ENCODE measurements around the gene ARHGAP5.

Gene ARHGAP5

DNA sequence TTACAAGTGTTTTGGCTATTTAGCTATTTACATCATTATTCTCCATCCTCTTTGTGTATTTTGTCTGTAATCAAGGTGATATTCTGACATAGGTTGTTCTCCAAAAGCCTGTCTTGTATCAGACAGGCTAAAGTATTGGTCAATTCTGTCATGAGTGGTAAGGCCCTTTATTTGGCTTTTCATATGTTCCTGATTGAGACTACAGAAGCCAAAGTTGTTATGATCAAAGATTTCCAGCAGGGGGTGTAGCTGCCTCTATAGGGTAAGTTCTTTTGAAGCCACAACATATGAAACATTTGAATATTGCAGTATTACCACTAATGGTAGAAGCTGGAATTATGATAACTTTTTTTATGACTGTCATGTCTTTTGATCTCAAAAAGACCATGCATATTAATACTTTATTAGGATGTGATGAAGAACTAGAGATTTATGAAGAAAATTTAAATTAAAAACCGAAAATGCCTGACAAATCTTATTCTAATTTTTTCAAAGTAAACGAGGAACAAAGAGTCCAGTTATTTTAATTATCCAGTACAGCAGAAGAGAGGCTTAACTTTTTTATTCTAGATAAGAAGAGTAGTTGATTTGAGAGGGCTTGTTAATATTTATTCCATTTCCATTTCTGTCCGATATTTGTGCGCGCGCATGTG, 3.4 kb upstream of the ARHGAP5 start:
- H3K36me3 Mint-ChIP-seq (ENCODE audit: low read depth), result no peaks in the 10 kb centered on the region
- peaks cover 21% of the 10 kb centered on the region for H3K4me1 Mint-ChIP-seq
- peak overlapping the region; percentile 55 for H3K4me3 Mint-ChIP-seq
- no peak overlapping the region for H3K27ac Mint-ChIP-seq
- no peaks in the 10 kb centered on the region for H3K9me3 Mint-ChIP-seq
- DNase-seq, result peak; percentile 37
- peaks cover 3% of the 10 kb centered on the region for H3K27me3 Mint-ChIP-seq (ENCODE audit: low read depth, poor library complexity)
- TF ChIP-seq, protein P1, sequence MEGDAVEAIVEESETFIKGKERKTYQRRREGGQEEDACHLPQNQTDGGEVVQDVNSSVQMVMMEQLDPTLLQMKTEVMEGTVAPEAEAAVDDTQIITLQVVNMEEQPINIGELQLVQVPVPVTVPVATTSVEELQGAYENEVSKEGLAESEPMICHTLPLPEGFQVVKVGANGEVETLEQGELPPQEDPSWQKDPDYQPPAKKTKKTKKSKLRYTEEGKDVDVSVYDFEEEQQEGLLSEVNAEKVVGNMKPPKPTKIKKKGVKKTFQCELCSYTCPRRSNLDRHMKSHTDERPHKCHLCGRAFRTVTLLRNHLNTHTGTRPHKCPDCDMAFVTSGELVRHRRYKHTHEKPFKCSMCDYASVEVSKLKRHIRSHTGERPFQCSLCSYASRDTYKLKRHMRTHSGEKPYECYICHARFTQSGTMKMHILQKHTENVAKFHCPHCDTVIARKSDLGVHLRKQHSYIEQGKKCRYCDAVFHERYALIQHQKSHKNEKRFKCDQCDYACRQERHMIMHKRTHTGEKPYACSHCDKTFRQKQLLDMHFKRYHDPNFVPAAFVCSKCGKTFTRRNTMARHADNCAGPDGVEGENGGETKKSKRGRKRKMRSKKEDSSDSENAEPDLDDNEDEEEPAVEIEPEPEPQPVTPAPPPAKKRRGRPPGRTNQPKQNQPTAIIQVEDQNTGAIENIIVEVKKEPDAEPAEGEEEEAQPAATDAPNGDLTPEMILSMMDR (IDR thresholded peaks at IDR 0.05), result peak; percentile 67

DNA sequence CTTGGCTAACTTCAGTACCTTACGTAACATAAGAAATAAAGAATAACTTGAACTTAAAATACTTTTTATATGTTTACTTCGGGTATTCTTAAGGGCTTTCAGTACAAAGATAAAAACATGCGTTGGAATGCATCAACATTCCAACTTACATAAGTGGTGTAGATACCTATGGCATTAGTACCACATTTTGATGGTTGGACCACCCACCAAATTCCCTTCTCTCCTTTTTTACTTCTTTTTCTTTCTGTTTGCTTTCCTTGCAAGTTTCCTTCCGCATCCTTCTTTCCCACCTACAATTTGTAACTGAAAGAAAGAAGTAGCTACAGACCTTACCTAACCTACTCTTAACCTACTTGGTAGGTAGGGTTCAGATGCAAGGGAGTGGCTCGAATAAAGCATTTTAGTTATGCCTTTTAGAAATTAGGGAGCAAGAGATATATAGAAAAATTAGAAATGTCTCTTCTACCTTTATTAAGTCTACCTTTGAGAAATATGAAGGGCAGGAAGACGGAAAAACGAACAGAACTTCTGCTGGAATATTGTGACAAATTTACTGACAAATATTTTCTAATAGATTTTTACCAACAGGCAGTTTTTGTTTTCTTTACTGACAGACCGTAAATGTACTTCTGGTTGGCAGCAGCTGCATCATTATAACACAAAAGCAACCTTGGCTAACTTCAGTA, 2.1 kb upstream of the ARHGAP5 start:
- TF ChIP-seq, protein P1 (IDR thresholded peaks at IDR 0.05), result no peak

DNA sequence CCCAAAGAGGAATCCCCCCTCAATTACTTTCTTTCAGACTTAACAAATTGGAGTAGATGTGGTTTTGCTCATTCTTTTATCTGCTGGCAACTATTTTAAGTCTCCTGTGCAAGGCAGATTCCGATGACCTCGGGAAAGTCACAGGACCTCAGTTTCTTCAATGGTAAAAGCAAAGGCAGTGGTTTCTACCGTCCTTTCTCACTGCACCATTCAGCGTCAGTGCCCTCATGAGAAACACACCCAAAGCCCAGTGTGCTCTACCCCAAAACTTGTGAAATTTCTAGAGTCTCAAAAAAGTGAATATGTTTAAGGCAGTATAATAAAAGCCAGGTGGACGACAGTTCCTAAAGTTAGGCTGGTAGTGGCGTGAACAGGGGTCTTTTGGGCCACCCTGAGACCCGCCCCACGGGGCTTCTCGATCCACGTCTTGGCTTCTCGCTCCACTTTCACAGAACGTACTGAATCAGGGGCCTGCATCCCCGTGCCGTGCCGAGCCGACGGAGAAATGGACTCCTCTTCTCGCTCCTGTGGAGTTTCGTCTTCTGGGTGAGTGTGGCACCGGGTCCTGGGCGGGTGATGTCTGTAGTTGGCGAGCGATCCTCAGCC, 1.3 kb upstream of the ARHGAP5 start:
- Mint-ChIP-seq H3K4me1 (peaks cover 37% of the 10 kb centered on the region), H3K36me3 (ENCODE audit: low read depth) (no peaks in the 10 kb centered on the region), H3K9me3 (no peaks in the 10 kb centered on the region), H3K27ac (peak overlapping the region; percentile 92), H3K27me3 (ENCODE audit: low read depth, poor library complexity) (peaks cover 3% of the 10 kb centered on the region), H3K4me3 (peak overlapping the region; percentile 99)
- TF ChIP-seq, protein P1 (IDR thresholded peaks at IDR 0.05), result no peak
- no peak for DNase-seq

More for the DNA sequence above, 2.1 kb upstream of the ARHGAP5 start:
- Mint-ChIP-seq H3K9me3 (no peaks in the 10 kb centered on the region), H3K27ac (no peak overlapping the region), H3K4me1 (peaks cover 31% of the 10 kb centered on the region), H3K36me3 (ENCODE audit: low read depth) (no peaks in the 10 kb centered on the region), H3K4me3 (peak overlapping the region; percentile 99), H3K27me3 (ENCODE audit: low read depth, poor library complexity) (peaks cover 3% of the 10 kb centered on the region)
- DNase-seq, result no peak

DNA sequence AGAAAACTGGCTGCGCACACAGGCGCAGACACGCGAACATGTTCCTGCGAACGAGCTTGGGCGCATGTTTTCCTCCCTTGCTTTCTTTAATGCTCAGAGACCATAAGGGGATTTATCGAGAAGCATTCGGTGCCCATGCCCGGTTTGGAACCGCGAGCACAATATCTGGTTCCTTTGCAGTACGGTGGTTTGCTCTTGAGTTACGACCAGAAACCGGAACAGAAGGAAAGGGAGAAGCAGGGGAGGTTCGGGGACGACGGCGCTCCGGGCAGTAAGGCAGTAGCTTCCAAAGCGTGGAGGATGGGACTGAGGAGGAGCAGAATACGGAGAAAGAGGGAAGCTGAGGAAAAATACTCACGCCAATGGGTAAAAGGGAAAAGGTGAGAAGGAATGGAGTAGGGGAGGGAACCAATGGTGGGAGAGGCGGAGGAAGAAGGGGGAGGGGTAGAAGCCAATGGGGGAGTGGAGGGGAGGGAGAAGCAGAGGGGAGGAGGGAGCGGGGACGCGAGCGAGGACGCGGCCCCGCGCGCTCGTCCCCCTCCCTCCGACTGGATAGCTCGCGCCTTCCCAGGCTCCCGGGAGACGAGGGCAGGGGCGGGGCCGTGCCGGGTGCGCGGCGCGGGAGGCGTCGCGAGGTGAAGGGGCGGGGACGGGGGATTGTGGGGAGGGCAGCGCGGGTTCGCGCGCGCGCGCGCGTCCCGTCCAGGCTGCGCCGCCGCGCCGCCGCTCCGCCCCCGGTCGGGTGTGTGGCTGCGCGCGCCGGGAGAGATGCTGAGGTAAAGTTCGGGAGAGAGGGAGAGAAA, 625 bp upstream of the ARHGAP5 start:
- Mint-ChIP-seq H3K27ac (peak overlapping the region; percentile 92), H3K4me1 (peaks cover 44% of the 10 kb centered on the region), H3K36me3 (ENCODE audit: low read depth) (peaks cover 4% of the 10 kb centered on the region), H3K27me3 (ENCODE audit: low read depth, poor library complexity) (peaks cover 3% of the 10 kb centered on the region), H3K9me3 (no peaks in the 10 kb centered on the region), H3K4me3 (peak overlapping the region; percentile 99)
- DNase-seq, result peak; percentile 97
- TF ChIP-seq, protein P1 (IDR thresholded peaks at IDR 0.05), result no peak

DNA sequence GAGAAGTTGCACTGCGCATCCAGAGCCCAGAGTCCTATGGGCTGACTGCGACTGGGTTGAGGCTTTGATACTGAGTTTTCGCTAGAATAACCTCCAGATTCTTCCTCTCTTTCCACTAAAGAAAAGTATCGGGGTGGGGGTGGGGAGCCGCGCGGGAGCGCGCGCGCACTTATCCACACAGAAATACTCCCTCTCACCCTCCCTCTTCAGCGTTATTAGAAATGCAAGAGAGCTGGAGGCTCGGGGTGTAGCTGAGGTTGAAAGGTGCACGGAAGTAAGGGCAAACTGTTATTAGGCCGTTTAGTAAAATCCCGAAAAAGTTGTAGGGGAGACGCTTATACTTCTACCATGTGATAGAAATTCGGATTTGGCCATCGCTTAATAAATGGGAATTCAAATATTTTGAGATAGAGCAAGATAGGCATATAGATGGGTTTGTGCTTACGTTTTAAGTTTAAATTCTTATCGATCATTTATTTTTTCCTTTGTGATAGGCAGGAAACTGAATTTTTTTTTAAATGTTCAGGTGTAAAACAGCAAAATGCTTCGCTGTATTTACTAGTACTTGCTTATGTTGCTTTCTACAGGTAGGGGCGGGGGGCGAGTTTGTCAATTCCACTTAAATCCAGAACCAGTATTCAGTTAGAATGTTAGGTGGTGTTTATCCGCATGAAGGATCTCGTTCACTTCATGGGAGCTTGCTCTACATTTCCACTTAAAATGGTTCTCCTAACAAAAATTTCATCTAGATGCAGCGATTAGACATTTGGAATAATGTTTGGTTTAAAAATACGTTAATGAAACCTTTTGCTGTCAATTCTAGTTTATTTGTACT, 1.1 kb downstream of the ARHGAP5 start:
- H3K9me3 Mint-ChIP-seq, result no peaks in the 10 kb centered on the region
- peaks cover 3% of the 10 kb centered on the region for H3K27me3 Mint-ChIP-seq (ENCODE audit: low read depth, poor library complexity)
- TF ChIP-seq, protein P1 (IDR thresholded peaks at IDR 0.05), result no peak
- peaks cover 61% of the 10 kb centered on the region for H3K4me1 Mint-ChIP-seq
- DNase-seq, result peak; percentile 12
- peaks cover 4% of the 10 kb centered on the region for H3K36me3 Mint-ChIP-seq (ENCODE audit: low read depth)
- H3K27ac Mint-ChIP-seq, result peak overlapping the region; percentile 99
- H3K4me3 Mint-ChIP-seq, result peak overlapping the region; percentile 99
